NCI-H69 (cell line): Measurements from ENCODE around the gene IDH2.
"Not testable (repeated sequence)": the region's sequence is repeated elsewhere in the genome, so short reads cannot be mapped to it uniquely, and the experiment has no call there.

Source experiments
- DNase-seq: peaks from one replicate; lab custom pipeline; 2025; lab: John Stamatoyannopoulos, UW

Gene IDH2

DNA sequence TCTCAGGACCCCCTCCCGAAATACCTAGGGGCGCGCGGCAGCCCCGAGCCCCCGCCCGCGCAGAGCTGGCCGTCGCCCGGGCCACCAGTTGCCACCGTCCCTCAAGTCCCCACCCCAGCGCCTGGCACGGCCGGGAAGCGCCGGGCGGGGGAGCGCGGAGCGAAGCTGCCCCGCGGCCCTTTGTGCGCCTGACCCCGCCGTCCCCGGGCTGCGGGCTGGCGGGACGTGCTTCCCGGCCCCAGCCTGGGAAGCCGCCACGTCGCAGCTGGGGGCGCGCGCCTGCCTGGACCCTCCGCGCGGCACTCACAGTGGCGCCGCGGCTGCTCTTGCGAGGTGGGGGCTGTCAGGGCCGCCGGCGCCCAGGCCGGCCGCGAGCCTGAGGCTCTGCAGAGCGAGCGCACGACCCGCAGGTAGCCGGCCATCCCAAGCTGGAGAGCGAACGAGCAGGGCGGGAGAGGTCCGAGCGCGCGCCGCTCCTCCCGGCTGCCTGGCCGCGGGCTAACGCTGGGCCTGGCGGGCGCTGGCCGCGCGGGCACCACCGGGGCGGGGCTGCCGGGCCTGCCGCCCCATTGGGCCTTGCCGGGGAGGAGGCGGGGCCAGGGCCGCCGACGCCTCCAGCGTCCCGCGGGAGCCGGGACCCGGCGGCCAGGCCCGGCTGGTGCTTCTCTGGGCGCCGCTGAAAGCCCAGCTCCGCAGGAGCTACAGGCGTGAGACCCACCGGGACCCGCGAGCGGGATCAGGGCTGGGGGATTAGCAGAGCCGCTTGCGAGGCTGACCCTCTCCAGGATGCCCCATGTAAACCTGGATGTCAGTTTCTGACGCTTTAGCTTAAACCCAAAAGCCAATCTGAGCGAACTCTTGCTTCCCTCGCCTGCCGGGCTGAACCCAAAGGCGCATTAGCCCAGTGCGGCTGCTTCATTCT lies at the start of gene IDH2:
Gene IDH2, minus strand, starts transcription at position 500 of the 922 bp plus-strand sequence. Its CDS starts 78 bp downstream, at position 422.
- peak; percentile 89 for DNase-seq

DNA sequence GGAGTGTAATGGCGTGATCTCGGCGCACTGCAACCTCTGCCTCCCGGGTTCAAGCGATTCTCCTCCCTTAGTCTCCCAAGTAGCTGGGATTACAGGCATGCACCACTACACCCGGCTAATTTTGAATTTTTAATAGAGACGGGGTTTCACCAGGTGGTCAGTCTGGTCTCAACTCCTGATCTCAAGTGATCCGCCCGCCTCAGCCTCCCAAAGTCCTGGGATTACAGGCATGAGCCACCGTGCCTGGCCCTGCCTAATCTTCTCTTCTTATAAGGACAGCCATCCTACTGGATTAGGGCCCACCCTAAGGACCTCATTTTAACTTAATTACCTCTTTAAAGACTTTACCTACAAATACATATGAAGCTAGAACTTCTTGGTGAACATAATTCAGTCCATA lies 48.3 kb upstream of the IDH2 start:
- not testable (repeated sequence) for DNase-seq

DNA sequence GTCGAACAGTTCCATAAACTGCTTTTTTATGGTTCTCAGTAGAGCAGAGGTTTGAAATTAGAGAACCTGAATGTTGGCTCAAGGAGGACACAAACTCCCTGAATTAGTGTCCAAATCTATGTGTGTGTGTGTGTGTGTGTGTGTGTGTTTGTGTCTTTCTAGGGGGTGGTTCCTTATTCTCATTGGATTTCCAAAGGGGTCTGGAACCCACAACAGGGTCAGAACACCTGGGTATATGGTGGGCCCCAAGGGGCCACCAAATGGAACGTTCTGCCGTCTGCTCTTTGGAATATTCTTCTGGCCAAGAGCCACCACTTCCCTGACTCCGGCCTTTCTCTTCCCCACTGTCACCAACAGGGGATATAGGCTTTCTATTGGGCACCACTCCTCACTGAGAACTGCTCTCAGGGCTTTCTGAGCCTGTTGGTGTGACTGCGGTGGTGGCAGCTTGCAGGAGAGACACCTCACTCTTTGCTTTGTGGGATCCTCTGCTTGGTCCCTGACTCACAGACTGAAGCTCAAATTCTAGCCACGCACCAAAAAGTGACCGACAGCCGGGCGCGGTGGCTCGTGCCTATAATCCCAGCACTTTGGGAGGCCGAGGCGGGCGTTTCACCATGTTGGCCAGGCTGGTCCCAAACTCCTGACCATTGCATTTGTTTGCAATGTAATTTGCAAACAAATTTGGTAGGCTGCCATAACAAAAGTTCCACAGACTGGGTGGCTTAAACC lies 47.5 kb upstream of the IDH2 start:
- DNase-seq: no peak

DNA sequence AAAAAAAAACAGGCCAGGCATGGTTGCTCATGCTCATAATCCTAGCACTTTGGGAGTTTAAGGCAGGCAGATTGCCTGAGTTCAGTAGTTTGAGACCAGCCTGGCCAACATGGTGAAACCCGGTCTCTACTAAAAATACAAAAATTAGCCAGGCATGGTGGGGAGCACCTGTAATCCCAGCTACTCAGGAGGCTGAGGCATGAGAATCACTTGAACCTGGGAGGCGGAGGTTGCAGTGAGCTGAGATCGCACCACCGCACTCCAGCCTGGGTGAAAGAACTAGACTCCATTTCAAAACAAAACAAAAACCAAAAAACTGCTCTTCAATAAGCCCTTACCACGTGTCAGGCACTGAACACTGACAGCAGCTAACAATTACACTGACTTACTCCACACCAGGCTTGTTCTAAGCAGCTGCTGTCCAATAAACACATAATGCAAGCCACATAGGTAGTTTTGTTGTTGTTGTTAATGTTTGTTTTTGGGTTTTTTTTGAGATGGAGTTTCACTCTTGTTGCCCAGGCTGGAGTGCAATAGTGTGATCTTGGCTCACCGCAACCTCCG lies 44.0 kb upstream of the IDH2 start:
- DNase-seq: not testable (repeated sequence)

DNA sequence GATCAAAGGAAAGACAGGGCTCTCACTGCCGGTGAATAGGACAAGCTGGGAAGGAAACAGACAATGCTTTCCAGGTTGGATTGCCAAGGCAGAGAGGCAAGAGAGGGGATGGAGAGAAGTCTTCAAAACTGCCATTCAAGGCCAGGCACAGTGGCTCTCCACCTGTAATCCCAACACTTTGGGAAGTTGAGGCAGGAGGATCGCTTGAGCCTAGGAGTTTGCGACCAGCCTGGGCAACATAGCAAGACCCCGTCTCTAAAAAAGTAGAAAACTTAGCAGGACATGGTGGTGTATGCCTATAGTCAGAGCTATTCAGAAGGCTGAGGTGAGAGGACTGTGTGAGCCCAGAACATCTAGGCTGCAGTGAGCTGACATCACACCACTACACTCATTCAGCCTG lies 43.5 kb upstream of the IDH2 start:
- DNase-seq: no peak

GRCh38 chr15:90145259-90145658 lies 43.0 kb upstream of the IDH2 start:
- no peak for DNase-seq

DNA sequence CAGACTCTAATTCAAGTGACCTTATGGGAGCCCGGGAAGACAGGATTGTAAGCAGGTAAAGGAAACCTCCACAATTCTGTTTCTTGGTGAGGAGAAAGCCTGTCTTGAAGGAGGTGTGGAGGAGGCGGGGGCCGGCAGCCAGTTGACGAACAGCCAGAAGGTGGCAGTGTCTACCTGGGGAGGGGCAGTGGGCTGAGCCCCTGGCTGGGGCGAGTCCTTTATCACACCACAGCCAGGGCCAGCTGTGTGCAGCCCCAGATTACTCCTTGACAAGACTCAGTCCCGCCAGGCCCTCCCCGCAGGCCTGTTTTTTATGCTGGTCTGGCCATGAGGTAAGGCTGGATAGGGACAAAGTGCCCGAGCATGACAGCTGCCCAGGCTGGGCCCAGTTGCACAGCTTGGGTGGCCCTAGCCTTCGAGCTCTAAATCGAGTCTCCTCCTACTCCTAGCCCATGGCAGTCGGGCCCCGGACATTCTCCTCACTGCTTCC lies 40.9 kb upstream of the IDH2 start:
- DNase-seq: peak; percentile 73

DNA sequence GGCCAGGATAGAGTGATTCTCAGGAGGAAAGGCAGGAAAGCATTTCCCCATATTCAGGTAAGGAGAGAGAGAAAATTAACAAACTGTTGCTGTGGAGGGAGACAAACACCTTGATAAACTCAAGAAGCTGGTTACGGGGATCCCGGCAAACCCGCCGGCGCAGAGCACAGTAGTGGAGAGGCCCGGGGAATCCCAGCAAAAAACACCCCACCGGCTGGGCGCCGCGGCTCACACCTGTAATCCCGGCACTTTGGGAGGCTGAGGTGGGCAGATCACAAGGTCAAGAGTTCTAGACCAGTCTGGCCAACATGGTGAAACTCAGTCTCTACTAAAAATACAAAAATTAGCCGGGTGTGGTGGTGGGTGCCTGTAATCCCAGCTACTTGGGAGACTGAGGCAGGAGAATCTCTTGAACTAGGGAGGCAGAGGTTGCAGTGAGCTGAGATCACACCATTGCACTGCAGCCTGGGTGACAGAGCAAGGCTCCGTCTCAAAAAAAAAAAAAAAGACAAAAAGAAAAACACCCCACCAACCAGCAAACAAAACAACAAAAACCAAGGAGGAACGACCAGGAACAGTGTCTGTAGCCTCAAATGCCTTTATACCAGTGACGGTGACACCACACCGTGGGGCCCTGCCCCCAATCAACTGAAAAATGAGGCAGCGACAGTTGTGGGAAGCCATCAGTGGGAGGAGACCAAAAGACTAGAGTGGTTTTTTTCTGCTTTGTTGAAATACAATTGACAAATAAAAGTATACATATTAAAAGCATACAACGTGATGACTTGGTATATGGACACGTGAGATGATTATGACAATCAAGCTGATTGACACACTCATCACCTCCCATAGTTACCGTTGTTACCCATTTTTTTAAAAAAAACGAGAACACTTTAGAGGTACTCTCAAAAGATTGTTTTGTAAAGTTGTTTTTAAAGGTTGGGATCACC lies 40.2 kb upstream of the IDH2 start:
- DNase-seq: peak; percentile 33

- no peak for DNase-seq
Observed at GRCh38 chr15:90141646-90142045, 39.4 kb upstream of the IDH2 start.

GRCh38 chr15:90139549-90139948 lies 37.3 kb upstream of the IDH2 start:
- not testable (repeated sequence) for DNase-seq

- DNase-seq: no peak
Observed at GRCh38 chr15:90138071-90138833, 36.0 kb upstream of the IDH2 start.

DNA sequence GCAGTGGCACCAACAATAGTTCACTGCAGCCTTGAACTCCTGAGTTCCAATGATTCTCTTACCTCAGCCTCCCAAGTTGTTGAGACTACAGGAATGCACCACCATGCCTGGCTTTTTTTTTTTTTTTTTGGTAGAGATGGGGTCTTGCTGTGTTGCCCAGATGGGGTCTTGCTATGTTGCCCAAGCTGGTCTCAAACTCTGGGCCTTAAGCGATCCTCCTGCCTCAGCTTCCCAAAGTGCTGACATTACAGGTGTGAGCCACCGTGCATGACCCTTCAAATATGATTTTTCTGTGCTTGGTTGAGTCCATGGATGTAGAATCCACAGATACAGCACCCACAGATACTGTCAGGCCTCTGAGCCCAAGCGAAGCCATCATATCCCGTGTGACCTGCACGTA lies 30.2 kb upstream of the IDH2 start:
- DNase-seq: no peak

DNA sequence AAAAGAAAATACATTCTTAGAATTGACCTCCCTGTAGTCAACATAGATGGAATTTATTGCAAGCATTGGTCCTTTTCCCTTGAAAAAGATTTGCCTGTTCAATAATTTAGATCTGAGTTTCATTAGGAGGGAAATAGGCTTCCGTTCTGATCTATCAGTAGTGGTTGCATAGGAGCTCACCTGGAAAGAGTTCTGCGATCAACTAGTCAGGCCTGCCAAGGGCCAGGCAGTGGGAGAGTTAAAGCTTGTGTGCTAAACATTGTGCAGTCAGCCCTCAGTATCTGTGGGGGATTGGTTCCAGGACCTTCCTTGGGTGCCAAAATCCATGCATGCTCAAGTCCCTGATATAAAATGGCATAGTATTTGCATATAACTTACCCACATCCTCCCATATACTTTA lies 29.6 kb upstream of the IDH2 start:
- DNase-seq: no peak

GRCh38 chr15:90130291-90130690 lies 28.0 kb upstream of the IDH2 start:
- no peak for DNase-seq

DNA sequence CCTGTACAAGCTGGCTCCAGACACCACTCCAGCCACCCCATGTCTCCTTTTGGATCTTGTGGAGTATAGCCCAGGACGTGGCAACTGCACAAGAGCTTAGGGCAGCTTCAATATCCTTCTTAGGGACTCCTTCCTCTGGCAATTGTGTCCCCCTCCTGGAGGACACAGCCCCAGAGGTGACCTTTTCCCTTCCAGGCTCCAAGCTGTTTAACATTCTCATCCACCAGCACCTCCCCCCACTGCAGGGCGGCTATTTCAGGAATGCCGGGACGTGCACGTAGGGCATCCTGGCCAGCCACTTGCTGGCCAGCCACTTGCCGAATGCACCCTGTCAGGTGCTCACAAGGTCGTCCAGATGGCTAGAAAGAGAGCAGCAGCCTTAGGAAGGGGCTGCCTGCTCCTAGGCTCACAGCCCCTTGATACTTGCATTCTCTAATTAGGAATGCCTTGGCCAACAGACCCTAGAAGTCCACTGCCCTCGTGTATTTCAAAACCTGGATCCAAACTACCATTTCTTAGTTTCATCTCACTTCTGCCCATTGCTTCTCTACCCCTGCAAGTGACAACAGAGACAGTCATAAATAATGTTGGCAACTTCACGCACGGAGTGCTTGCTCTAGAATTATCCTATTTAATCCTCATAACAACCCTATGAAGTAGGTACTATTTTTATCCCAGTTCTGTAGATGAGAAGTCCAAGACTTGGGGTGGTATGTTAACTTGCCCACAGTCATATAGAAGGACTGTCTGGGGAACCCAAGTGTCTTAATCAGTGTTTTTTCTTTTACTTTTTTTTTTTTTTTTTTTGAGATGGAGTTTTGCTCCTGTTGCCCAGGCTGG lies 24.5 kb upstream of the IDH2 start:
- DNase-seq: no peak

DNA sequence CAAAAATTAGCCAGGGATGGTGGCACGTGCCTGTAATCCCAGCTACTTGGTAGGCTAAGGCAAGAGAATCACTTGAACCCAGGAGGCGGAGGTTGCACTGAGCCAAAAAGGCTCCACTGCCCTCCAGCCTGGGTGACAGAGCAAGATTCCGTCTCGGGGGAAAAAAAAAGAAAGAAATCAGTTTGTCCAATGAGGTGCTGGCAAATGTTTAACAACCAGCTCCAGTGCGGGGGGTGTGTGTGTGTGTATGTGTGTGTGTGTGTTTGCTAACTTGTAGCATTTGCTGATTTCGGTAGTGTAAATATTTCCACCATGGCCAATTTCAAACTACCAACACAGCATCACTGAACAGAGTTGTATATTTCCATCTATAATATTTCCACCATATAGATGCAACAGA lies 23.8 kb upstream of the IDH2 start:
- no peak for DNase-seq

DNA sequence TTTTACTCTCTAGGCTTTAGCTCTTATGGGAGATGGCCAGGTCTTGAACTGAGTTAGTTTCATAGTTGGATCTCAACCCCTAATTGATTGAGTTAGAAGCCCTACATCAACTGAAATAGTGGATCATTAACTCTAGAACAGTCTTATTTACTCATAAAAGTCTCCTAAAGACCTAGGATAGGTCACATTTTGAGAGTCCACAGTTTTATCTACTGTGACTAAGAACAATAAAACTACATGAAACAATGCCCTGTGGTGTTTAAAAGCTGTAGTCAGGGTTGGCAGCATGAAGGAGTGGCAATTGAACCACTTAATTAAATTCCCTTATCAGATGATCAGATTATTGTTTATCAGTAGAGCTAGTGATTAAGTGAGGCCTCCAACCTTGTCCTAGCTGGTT lies 22.2 kb upstream of the IDH2 start:
- no peak for DNase-seq

GRCh38 chr15:90121086-90121485 lies 18.8 kb upstream of the IDH2 start:
- no peak for DNase-seq

DNA sequence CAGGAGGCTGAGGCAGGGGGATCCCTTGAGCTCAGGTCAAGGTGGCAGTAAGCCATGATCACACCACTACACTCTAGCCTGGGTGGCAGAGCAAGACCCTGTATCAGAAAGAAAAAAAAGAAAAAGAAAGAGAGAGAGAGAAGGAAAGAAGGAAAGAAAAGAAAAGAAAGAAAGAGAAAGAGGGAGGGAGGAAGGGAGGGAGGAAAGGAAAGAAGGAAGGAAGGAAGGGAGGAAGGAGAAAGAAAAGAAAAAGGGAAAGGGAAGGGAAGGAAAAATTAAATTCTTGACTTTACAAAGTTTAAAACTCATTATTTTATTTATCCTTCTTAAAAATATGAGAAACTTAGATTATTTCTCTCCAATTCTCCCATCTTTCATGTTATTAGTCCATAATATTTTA lies 17.1 kb upstream of the IDH2 start:
- no peak for DNase-seq

GRCh38 chr15:90115783-90116182 lies 13.5 kb upstream of the IDH2 start:
- no peak for DNase-seq
